HCT116 (cell line): ENCODE data around the gene TMEM81. TPM values are rescaled to one million over a fixed set of nuclear protein-coding genes. Genes with fewer than 3 reads are reported as not detected.

Source experiments
- ATAC-seq: fragments of 200-7000 bp; cut with Tn5 transposase; 2 replicates; pipeline ENCODE4 v1.9.1; 2020; ENCODE audit warnings: mild to moderate bottlenecking, moderate library complexity
- BruUV-seq: library from RNA; stranded (reverse); fragments of 400-500 nt; replicated peaks from 2 replicates; lab custom pipeline; 2021; lab: Mats Ljungman, UMichigan
- CTCF ChIA-PET: fragments of 300-600 bp; sonication (Branson Sonifier 250); formaldehyde crosslinking; loops from one replicate; lab custom pipeline; 2021; ENCODE audit warnings: antibody characterized with exemption; lab: Charles Lee
- POLR2A ChIA-PET: fragments of 300-600, 350-600 bp; sonication (Branson Sonifier 250); formaldehyde crosslinking; loops from one replicate; lab custom pipeline; 2021; ENCODE audit warnings: antibody characterized with exemption; lab: Charles Lee
- RAD21 ChIA-PET, 2 experiments: fragments of 300-600 bp; sonication (Branson Sonifier 250); formaldehyde crosslinking; loops; one replicate each; lab custom pipeline; 2023; ENCODE audit warnings: low total read pairs in 2 of 2; ENCODE audit not compliant: uncharacterized antibody in 2 of 2, unreplicated experiment in 2 of 2, low non-redundant PET in 1 of 2; lab: Charles Lee
- DNase-seq: peaks from one replicate; pipeline ENCODE4 v3.0.0-alpha.2; 2010; ENCODE audit warnings: low read depth, low spot score
- H2AFZ ChIP-seq: fragments of 200-600 bp; shearing (Covaris generic), sonication (generic); 2 replicates; pipeline ENCODE4 v1.6.1; 2017; ENCODE audit warnings: low read depth, mixed run types, mixed read lengths, antibody characterized with exemption, low read length; ENCODE audit not compliant: poor library complexity, severe bottlenecking
- H3K27ac ChIP-seq: 2 replicates; pipeline ENCODE4 v1.5.1; 2012; ENCODE audit warnings: low read depth, low read length
- H3K27me3 ChIP-seq: fragments of 200-600 bp; sonication (generic); 2 replicates; pipeline ENCODE4 v1.6.1; 2016; ENCODE audit warnings: mixed run types, low read length, mixed read lengths; ENCODE audit not compliant: insufficient read depth
- H3K36me3 ChIP-seq, 2 experiments: fragments of 200-500 bp in 1 of 2; fragments of 200-600 bp in 1 of 2; sonication (Bioruptor generic) in 1 of 2; sonication (generic) in 1 of 2; 2 replicates each; pipeline versions ENCODE4 v1.5.1 to v1.6.1; 2014 to 2016; ENCODE audit warnings: low read length in 2 of 2, inconsistent platforms in 1 of 2, mixed read lengths in 1 of 2, mixed run types in 1 of 2; ENCODE audit not compliant: insufficient read depth in 2 of 2, control insufficient read depth in 1 of 2
- H3K4me1 ChIP-seq, 2 experiments: fragments of 200-600 bp in 1 of 2; sonication (generic) in 1 of 2; 2 replicates each; pipeline versions ENCODE4 v1.5.1 to v1.6.1; 2012 to 2017; ENCODE audit warnings: low read length in 2 of 2, inconsistent platforms in 1 of 2, mild to moderate bottlenecking in 1 of 2, mixed read lengths in 1 of 2, mixed run types in 1 of 2, moderate library complexity in 1 of 2; ENCODE audit not compliant: insufficient read depth in 2 of 2, control insufficient read depth in 1 of 2
- H3K4me2 ChIP-seq: fragments of 200-600 bp; sonication (generic); 2 replicates; pipeline ENCODE4 v1.6.1; 2017; ENCODE audit warnings: mixed run types, low read length, mixed read lengths
- H3K4me3 ChIP-seq, 2 experiments: fragments of 200-600 bp in 1 of 2; sonication (generic) in 1 of 2; replicated peaks in 1 of 2; 2 replicates each; pipeline ENCODE4 v1.5.1; 2011 to 2016; ENCODE audit warnings: low read length in 2 of 2, control low read depth in 1 of 2, low read depth in 1 of 2, mild to moderate bottlenecking in 1 of 2, mixed read lengths in 1 of 2, mixed run types in 1 of 2
- H3K79me2 ChIP-seq: fragments of 200-600 bp; sonication (generic); 2 replicates; pipeline ENCODE4 v1.6.1; 2017; ENCODE audit warnings: mild to moderate bottlenecking, mixed run types, low read length, moderate library complexity, mixed read lengths; ENCODE audit not compliant: insufficient read depth
- H3K9ac ChIP-seq: fragments of 200-600 bp; sonication (generic); 2 replicates; pipeline ENCODE4 v1.6.1; 2016; ENCODE audit warnings: low read length, mixed read lengths
- H3K9me2 ChIP-seq: fragments of 200-600 bp; sonication (generic), shearing (Covaris generic); 2 replicates; pipeline ENCODE4 v1.6.1; 2017; ENCODE audit warnings: mixed run types, mild to moderate bottlenecking, moderate library complexity; ENCODE audit not compliant: insufficient read depth
- H3K9me3 ChIP-seq, 2 experiments: fragments of 200-500 bp in 1 of 2; fragments of 200-600 bp in 1 of 2; sonication (Bioruptor generic) in 1 of 2; sonication (generic) in 1 of 2; 2 replicates each; pipeline ENCODE4 v1.6.1; 2014 to 2017; ENCODE audit warnings: low read length in 2 of 2, mixed read lengths in 2 of 2, inconsistent platforms in 1 of 2, low read depth in 1 of 2, mild to moderate bottlenecking in 1 of 2, mixed run types in 1 of 2, moderate library complexity in 1 of 2; ENCODE audit not compliant: control insufficient read depth in 1 of 2, insufficient read depth in 1 of 2
- H4K20me1 ChIP-seq: fragments of 200-600 bp; sonication (generic), shearing (Covaris generic); 2 replicates; pipeline ENCODE4 v1.6.1; 2017; ENCODE audit warnings: mixed run types, mild to moderate bottlenecking, moderate library complexity; ENCODE audit not compliant: insufficient read depth
- CEBPB ChIP-seq: IDR thresholded peaks from 2 replicates; pipeline ENCODE4 v1.6.1; 2012; ENCODE audit warnings: low read depth
- EGR1 ChIP-seq: IDR thresholded peaks from 2 replicates; pipeline ENCODE4 v1.6.1; 2012; ENCODE audit warnings: low read depth
- ELF1 ChIP-seq: IDR thresholded peaks from 2 replicates; pipeline ENCODE4 v1.6.1; 2012; ENCODE audit warnings: low read depth, borderline replicate concordance
- EZH2phosphoT487 ChIP-seq: fragments of 200-600 bp; IDR thresholded peaks from 2 replicates; pipeline ENCODE4 v1.6.1; 2018; ENCODE audit warnings: antibody characterized with exemption, borderline replicate concordance
- JUND ChIP-seq: IDR thresholded peaks from 2 replicates; pipeline ENCODE4 v1.6.1; 2012
- MAX ChIP-seq: IDR thresholded peaks from 2 replicates; pipeline ENCODE4 v1.6.1; 2012
- POLR2A ChIP-seq: IDR thresholded peaks from 2 replicates; pipeline ENCODE4 v1.7.0; 2011; ENCODE audit warnings: borderline replicate concordance; ENCODE audit not compliant: insufficient read depth, insufficient read length; ENCODE audit errors: extremely low read depth
- POLR2AphosphoS5 ChIP-seq: IDR thresholded peaks from 2 replicates; pipeline ENCODE4 v1.6.1; 2011; ENCODE audit warnings: mild to moderate bottlenecking, low read depth, low read length, moderate library complexity
- SIN3A ChIP-seq: IDR thresholded peaks from 2 replicates; pipeline ENCODE4 v1.6.1; 2012; ENCODE audit warnings: low read depth
- SP1 ChIP-seq: IDR thresholded peaks from 2 replicates; pipeline ENCODE4 v1.6.1; 2012; ENCODE audit warnings: low read depth
- YY1 ChIP-seq: IDR thresholded peaks from 2 replicates; pipeline ENCODE4 v1.6.1; 2011; ENCODE audit warnings: low read length, low read depth, moderate library complexity, mild to moderate bottlenecking; ENCODE audit not compliant: insufficient replicate concordance; ENCODE audit errors: extremely low read depth
- ZBTB33 ChIP-seq: IDR thresholded peaks from 2 replicates; pipeline ENCODE4 v1.6.1; 2011; ENCODE audit warnings: mild to moderate bottlenecking, low read length, moderate library complexity; ENCODE audit not compliant: insufficient replicate concordance; ENCODE audit errors: extremely low read depth
- ZNF274 ChIP-seq: fragments of 200-500 bp; sonication (Bioruptor generic); IDR thresholded peaks from 2 replicates; pipeline ENCODE4 v1.6.1; 2014; ENCODE audit warnings: mild to moderate bottlenecking, low read depth, low read length, inconsistent platforms
- intact Hi-C: fragments of 100-400 bp; cut with micrococcal nuclease; formaldehyde crosslinking; loops from 2 replicates; pipeline ENCODE4 v1.10.0; 2022
- total RNA-seq: library from RNA; stranded (reverse); gene quantifications from one replicate; pipeline ENCODE4 v1.2.1, GENCODE V29; 2021; ENCODE audit not compliant: unreplicated experiment
- TF ChIP-seq, protein P1 (sequence below): IDR thresholded peaks from 2 replicates; pipeline ENCODE4 v1.6.1; 2012
- TF ChIP-seq, protein P2 (sequence below): IDR thresholded peaks from 2 replicates; pipeline ENCODE4 v1.6.1; 2012; ENCODE audit warnings: low read depth

TMEM81 gene
- total RNA-seq, 1 experiment from 2014 or later = 4.9 TPM

- no peak for TF ChIP-seq ZBTB33
Observed at GRCh38 chr1:205075642-205076155, 8.6 kb downstream of the TMEM81 start (continued).

- Histone ChIP-seq H3K27me3 (no peaks in the 10 kb centered on the region), H3K9ac (no peak overlapping the region), H3K9me2 (no peaks in the 10 kb centered on the region), H3K4me1 (no peaks in the 10 kb centered on the region), H3K79me2 (no peaks in the 10 kb centered on the region), H3K36me3 (no peaks in the 10 kb centered on the region), H3K27ac (no peak overlapping the region), H3K4me2 (no peak overlapping the region), H4K20me1 (no peaks in the 10 kb centered on the region), H2AFZ (no peak overlapping the region), H3K9me3 (no peaks in the 10 kb centered on the region), H3K4me3 (no peak overlapping the region)
- RAD21 ChIA-PET = no interaction called here
- DNase-seq = no peak
- no peak for ATAC-seq
- intact Hi-C loops = no loop called here
- POLR2A ChIA-PET = interaction anchor here (0.6 kb wide), 1 partner anchor 12 kb away, joined by 3 read pairs; no protein-coding TSS in a partner anchor
- BruUV-seq = no TSS peak
- CTCF ChIA-PET = interaction anchor here (0.6 to 2.4 kb wide), 2 partner anchors 10 to 13 kb away, joined by 4 to 20 read pairs; no protein-coding TSS in a partner anchor
- TF ChIP-seq ZBTB33 (no peak), ZNF274 (no peak), POLR2AphosphoS5 (no peak), EZH2phosphoT487 (no peak), EGR1 (no peak), SP1 (no peak), ELF1 (no peak), POLR2A (no peak), CEBPB (no peak), SIN3A (no peak), YY1 (no peak), JUND (no peak), MAX (no peak)
- TF ChIP-seq, protein P1, sequence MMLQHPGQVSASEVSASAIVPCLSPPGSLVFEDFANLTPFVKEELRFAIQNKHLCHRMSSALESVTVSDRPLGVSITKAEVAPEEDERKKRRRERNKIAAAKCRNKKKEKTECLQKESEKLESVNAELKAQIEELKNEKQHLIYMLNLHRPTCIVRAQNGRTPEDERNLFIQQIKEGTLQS = no peak
- TF ChIP-seq, protein P2, sequence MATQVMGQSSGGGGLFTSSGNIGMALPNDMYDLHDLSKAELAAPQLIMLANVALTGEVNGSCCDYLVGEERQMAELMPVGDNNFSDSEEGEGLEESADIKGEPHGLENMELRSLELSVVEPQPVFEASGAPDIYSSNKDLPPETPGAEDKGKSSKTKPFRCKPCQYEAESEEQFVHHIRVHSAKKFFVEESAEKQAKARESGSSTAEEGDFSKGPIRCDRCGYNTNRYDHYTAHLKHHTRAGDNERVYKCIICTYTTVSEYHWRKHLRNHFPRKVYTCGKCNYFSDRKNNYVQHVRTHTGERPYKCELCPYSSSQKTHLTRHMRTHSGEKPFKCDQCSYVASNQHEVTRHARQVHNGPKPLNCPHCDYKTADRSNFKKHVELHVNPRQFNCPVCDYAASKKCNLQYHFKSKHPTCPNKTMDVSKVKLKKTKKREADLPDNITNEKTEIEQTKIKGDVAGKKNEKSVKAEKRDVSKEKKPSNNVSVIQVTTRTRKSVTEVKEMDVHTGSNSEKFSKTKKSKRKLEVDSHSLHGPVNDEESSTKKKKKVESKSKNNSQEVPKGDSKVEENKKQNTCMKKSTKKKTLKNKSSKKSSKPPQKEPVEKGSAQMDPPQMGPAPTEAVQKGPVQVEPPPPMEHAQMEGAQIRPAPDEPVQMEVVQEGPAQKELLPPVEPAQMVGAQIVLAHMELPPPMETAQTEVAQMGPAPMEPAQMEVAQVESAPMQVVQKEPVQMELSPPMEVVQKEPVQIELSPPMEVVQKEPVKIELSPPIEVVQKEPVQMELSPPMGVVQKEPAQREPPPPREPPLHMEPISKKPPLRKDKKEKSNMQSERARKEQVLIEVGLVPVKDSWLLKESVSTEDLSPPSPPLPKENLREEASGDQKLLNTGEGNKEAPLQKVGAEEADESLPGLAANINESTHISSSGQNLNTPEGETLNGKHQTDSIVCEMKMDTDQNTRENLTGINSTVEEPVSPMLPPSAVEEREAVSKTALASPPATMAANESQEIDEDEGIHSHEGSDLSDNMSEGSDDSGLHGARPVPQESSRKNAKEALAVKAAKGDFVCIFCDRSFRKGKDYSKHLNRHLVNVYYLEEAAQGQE = no peak
Observed at GRCh38 chr1:205074513-205074912, 9.7 kb downstream of the TMEM81 start.
